Measurements from ENCODE around the gene TCF7L2.

The TCF7L2 gene

DNA sequence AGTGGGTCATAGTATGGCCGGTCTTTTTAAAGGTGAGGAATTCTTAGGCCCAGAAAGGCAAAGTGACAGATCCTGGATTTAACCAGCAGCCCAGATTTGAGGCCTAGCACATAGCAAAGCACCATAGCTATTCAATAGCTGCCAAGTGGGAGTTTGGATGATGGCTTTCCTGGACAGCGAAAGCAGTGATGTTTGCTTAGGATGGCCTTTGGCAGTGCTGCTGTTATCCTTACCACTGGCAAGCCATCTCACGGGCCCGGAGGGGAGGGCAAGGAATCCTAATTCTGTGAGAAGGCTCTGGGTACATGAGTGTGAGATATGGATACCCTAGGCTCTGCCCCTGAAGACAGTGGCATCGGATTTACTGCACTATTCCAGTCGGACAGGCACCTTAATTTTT lies 50.4 kb downstream of the TCF7L2 start:
- no peak for DNase-seq (ENCODE audit: low spot score)

DNA sequence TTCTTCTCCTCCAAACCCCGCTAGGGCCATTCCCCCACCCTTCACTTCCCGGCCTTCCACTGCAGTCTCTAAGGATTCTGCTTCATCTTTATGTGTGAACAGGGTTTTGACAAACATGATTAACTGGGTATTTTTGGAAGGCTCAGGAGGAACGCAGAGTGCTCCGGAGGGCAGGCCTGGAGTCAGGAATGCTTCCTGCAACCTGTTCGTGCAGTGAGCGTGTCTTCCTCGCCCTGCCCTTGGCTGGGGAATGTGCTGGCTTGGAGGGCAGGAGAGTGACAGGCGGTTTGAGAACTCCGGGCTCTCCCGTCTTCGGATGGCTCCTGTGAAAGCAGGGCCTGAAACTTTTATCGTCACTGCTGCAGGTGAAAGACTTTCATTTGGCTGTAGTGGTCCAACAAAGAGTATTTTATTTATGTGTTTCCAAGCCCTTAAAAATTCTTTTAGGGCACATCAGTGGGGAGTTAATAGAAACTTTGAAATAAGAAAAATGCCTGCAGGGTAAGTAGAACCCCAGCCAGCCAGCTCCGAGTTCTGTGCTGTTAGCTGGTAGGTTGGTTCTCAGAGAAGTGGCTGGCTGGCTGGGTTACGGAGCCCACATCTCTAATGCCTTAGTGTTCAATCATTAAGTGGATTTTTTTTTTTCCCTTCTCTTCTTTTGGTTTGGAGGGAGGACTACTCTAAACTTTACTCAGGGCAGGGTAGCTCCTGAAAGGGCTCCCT lies 51.0 kb downstream of the TCF7L2 start:
- no peak for DNase-seq (ENCODE audit: low spot score)

DNA sequence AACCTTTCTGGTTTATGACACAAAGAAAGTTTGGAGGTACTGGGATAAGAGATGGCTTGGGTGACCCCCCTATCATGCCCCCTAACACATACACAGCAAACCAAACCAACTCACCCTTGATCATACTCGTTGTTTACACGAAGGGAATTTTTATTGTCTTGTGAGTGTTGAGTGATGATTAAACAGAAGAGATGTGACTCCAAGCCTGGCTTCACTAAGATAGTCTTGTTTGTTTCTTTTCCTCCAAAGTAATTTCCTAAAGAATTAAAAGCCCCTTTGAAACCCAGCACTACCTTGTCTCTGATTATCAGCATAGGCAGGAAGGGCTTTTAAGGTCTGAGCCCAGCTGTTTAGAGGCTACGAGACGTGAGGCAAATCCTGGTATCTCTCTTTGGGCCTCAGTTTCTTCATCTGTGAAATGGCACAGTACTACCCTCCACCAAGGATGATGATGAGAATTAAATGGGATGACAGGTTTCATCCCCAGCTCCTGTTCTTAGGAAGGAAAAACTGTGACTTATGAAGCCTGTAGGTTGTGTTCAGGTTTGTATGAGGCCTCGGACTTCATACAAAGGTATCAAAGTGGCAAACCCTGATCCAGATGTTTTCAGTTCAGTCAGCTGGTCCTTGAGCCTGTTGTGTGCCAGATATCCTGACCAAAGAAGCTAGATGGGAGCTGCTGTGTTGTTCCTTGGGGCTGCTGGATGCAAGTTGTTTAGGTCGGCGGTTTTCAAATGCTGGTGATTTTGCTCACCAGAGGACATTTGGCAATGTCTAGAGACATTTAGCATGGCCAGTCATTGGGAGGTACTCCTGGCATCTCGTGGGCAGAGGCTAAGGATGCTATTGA lies 51.8 kb downstream of the TCF7L2 start:
- no peak for DNase-seq (ENCODE audit: low spot score)

DNA sequence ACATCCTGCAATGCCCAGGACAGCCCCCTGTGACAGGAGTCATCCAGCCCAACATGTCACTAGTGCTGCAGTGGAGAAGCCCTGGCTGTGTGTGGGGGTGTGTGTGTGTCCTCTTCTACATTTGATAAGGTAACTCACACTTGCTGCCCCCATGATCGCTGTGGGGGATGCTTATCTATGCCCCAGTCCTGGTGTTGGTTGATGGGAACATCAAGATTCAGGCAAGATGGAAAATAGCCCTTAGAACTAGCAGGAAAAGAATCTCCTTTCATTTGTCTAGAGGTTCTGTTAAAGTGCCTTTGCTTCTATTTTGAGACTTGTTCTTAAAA lies 52.4 kb downstream of the TCF7L2 start:
- no peak for DNase-seq (ENCODE audit: low spot score)

DNA sequence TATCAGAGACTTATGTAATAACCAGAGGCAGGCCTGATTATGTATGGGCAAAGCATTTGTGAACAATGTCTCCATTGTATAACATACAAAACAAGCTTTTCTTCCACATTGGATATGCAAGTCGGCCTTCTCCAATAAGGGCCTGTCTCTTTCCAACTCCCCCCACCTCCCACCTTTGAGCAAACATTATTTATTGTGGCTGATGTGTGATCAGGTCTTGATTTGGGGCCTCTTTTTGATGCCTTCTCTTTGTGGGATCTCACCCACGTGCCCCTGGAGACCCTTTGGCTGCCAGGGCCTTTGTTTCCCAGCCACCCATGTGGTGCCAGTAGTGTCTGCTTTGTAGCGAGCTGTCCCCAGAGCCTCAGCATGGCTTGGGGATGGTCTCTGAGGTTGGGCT lies 53.0 kb downstream of the TCF7L2 start:
- DNase-seq (ENCODE audit: low spot score): no peak

DNA sequence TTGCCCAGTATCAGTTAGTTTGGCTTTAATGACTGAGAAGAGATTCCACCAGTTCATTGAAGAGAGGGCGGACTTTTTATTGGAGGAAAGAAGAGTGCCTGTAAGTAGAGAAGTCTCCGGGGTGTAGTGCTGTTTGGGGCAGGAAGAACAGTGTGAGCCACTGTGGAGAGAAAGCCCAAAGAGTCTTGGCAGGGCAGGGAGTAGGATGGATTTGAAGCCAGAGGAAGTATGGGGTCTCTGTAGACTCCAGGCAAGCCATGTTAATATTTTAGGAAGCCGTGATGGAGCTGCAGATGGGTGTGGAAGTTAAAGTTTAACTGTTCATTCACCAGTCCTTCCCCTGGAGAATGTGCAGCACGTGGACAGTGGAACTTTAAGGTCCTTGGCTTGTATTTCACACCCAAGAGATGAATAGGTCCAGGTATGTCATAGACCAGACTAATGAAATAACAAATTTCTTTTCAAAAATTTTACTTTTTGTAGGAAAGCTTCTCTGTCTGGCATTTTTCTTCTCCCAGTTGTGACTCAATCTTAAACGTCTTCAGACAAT lies 54.1 kb downstream of the TCF7L2 start:
- DNase-seq (ENCODE audit: low spot score): no peak

DNA sequence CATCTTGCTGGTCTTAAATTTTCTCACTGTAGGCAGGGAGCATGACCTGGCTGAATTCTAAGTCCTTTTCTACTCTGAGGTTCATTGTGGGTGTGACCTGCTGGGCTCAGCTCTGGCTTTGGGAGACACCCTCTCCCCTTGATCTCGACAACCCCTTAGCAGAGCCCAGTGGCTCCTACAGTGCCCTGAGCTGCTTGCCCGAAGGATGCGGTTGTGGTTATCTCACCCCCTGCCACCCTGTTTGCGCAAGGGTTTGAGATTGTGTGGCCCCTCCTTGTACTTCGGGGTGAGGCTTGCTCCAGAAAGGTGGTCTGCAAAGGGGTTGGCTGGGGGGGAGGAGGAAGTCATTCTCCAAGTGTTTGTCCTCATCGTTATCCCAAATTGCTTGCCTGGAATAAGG lies 55.3 kb downstream of the TCF7L2 start:
- DNase-seq (ENCODE audit: low spot score): no peak

DNA sequence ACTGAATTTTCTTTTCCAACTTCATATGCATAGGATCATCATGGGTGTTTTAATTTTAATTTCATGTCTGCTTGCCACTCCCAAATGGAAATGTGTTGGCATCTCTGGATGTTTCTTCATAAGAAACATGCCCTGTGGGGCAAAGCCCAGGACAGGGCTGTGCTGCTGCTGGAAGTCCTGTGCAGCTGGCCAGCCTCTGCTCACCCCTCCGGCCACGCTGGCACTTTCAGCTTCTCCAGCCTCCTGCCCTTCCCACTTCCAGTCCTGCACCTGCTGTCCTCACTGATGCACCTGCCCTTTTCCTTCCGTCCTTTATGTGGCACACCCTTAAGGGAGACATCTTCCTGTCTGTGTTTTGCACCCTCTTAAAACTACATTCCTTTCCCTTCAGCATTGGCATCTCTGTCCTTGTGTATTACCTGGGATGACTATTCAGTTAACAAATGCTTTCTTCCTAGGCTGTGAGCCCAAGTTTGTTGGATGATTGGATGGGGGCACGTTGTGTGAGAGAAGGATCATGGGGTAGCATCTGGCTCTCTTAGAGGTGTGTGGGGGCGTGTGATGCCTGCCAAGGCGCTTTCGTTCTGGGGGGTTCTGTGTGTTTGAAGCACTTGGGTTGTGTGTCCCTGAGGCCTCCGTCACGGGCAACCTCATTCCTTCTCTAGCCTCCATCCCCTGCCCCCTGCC lies 56.8 kb downstream of the TCF7L2 start:
- DNase-seq (ENCODE audit: low spot score): no peak

DNA sequence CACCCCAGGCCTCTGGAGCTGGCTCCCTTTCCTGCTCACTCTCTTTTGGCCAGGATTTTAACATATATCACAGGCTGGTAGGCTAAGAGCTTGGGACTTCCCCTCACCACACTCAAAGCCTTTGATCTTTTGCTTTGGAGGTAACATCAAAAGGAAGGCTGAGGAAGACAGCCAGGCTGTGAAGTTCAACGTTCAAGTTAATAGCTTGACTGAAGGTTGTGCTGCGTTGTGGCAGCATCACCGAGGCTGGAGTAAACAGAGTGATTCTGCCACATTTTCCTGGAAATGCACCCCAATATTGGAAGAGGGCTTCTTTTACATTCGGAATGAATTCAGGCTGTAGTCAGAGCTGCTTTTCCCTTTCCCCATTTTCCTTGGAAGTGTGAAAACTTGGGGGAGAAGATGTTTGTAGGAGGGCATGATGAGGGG lies 57.3 kb downstream of the TCF7L2 start:
- no peak for DNase-seq (ENCODE audit: low spot score)

DNA sequence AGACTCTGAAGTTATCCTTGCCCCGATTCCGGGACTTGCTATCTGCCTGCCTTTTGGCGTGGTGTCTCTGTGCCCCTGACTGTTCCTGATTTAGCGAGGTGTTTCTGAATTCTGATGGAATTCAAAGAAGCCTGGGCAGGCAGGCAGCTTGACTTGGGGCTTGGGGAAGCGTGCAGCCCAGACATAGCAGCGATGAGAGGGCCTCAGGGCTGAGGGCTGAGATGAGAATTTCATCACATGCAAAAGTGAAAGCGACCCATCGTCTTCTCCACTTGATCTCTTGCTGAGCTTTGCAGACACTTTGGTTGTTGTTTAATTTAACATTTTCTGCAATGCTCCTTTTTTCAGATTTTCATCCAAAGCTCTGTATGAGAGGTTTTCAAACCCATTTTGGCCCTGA lies 57.8 kb downstream of the TCF7L2 start:
- DNase-seq (ENCODE audit: low spot score): no peak

DNA sequence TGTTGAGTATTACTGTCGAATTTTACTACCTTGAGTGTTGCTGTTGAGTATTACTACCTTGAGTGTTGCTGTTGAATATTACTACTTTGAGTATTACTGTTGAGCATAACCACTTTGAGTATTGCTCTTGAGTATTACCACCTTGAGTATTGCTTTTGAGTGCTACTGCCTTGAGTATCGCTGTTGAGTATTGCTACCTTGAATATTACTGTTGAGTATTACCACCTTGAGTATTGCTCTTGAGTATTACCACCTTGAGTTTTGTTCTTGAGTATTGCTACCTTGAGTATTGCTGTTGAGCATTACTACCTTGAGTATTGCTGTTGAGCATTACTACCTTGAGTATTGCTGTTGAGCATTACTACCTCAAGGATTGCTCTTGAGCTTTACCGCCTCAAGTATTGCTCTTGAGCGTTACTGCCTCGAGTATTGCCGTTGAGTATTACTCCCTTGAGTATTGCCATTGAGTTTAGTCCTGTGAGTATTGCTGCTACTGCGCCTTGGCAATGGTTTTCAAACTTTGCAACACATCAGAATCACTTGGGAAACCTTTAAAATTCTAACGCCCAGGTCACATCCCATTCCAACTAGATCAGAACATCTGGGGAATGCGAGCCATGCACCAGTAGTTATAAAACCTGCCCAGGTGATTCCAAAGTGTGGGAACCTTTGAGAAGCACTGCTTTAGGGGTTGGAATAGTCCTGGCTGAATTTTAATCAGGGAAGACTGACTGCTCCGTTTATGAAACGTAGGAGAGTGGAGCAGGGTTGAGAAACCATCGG lies 61.7 kb downstream of the TCF7L2 start:
- no peak for DNase-seq (ENCODE audit: low spot score)

DNA sequence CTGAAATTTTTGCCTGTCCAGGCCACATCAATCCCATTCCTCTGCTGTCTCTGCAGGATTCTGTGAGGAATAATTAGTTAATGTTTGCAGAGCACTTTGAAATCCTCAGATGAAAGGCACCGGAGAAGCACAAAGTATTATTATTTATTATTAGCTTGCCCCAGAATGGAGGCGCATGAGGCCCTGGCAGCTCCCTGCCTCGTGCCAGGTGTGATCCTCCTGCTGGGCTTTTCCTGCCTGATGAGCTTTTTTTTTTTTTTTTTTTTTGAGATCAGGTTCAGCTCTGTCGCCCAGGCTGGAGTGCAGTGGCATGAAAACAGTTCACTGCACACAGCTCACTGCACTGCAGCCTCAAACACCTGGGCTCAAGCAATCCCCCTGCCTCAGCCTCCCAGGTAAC lies 65.2 kb downstream of the TCF7L2 start:
- DNase-seq (ENCODE audit: low spot score): no peak

DNA sequence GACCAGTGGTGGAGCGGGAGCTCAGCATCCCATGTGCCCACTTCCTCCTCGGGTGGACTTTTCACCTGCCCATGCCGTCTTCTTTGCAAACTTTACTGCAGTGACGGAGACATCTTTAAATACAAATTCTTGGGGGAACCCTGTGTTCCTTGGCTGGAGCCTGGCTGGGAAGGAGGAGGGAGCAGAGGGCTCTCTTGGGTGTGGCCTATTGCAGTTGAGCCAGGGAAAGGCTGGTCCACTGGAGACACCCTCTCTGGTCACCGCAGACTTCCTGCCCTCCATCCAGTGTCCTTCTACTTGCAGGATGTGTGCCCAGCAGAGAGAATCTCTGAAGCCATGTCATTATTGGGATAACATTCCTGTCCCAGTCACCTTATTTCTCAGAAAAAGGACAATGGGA lies 67.3 kb downstream of the TCF7L2 start:
- DNase-seq (ENCODE audit: low spot score): no peak

DNA sequence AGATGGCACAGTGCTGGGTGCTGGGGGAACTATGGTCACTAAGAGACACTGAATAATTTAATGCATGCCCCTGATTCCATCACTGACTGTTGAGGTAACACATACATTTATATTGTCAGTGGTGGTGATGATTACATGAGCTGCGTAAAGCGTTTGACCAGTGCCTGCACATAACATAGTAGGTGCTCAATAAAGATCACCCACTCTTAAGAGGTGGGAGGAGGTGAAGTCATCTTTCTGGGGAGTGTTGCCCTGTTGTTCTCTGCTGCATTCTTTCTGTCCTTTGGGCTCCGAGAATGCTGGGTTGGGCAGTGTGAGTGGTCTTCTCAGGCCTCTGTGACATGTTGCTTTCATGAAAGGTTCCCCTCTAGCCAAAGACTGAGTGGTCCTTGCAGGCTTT lies 68.0 kb downstream of the TCF7L2 start:
- DNase-seq (ENCODE audit: low spot score): no peak

DNA sequence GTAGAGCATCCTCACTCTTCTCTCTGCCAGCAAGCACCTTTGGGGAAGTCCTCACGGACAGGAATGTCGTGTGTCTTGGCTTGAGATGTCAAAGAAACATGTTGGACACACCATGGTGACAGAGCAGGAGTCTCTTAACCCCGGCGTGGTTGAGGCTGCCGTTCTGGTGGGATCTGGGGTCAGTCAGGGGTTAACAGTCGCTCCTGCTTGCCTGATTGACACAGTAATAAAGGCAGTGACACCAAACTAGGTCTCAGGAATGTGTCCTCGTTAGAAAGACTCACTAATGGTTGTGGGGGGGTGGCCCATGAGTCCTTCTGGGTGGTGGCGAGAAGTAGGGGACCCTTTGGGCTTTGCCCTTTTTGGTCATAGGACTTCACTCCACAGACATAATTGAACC lies 69.0 kb downstream of the TCF7L2 start:
- DNase-seq (ENCODE audit: low spot score): no peak

DNA sequence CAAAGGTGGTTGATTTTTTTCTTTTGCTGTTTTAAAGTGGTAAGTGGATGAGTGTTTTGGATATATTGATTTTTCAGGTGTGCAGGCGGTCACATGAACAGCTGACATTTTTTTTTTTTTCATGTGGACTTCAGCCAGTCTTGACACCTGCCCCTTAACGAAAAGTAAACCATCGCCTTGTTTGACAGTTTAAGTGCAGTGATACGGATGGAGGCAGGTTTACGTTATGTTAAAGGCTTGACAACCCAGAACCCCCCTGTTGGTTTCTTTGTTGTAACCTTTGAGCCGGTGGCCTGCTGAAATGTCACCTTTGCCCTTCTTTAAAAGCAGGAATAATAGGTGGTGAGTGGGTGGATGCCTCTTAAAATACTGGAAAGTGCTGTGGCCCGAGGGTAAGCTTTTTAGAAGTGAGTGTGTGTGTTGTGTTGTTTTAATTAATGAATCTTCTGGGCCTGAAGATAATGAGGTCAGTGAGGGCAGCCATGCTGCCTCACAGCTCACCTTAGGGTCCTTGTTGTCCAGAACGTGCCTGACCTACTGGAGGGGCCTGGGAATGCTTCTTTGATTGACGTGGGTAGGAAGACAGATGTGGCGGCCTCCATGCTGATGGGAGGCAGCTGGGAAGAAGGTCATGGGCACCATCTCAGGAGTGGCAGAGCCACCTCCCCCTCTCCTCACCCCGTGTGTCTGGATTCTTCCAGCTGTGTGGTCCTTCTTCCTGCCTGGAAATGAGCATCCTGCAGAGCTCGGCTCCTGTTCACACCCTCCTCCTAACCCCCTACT lies 69.8 kb downstream of the TCF7L2 start:
- no peak for DNase-seq (ENCODE audit: low spot score)

DNA sequence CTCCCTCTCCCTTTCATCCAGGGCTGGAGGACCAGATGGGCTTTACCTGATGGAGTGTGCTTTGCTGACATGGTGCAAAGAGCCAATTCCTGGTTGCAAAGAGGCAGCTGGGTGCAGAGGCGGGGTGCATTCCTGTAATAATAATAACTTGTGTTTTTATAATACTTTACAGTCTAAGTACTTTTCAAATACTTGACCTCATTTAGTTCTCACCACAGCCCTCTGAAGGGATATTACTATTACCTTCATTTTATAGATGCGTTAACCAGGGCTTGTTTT lies 70.4 kb downstream of the TCF7L2 start:
- no peak for DNase-seq (ENCODE audit: low spot score)

DNA sequence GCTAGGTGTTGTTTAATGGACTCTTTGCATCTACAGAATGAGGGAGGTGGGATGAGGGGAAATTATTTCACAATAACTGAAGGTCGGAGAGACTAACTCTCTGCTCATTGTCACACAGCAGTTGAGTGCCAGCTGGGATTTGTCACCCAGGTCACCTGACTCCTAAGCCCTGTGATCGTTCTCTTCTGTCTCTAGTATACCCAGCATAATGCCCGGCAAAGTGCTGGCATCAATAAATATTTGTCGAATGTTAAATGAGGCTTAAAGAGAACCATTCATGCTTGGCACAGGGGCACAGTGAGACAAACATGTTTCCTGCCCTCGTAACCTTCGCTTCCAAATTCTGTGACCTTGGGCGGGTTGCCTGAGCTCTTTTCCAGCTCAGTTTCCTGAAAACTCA lies 70.8 kb downstream of the TCF7L2 start:
- DNase-seq (ENCODE audit: low spot score): no peak

DNA sequence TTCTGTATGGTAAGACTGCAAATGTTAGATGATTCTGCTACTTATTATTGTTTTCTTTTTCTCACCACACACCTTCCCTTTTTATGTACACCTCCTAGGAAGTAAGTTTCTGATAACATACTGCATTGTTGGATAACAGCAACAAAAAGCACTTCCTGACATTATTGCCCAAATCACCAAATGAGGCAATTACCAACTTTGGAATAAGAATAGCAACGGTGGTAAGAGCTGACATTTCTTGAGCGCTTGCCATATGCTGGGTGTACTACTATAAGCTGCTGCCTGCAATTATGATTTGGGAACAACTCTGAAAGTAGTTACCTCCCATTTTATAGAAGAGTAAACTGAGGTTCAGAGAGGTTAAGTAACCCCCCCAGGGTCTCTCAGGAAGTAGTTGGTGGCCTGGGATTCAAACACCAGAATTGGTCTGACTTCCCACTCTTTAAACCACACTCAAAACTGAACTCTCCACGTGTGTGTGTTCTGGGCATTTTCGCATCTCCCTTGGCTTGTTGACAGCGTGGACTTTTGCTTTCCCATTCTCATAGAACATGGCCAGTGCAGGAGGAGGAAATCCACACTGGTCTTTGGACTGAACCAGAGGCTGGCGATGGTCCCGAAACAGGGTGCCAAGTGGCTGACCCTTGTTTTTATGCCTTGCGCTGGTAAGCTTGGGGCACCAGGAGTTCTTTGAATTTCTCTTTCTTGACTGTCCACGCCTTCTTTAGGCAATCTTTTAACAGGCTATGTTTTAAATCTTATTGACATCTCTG lies 71.4 kb downstream of the TCF7L2 start:
- no peak for DNase-seq (ENCODE audit: low spot score)

DNA sequence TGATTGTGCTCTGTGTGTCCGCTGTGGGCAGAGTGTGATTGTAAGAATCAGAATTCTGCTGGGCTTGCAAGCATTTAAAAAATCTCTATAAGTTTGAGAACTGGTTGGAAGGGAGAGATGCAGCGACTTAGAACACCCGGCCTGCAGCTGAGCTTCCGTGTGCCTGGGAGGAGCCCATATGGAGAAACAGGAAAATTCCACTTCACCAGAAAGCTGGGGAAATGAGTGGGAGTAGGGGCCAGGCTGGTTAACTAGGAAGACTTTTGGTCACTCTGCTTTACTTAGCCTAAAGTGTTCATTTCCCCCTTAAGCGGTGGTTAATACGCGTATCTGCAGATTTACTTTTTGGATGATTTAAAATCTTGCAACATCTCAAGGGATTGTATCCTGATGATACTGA lies 72.2 kb downstream of the TCF7L2 start:
- DNase-seq (ENCODE audit: low spot score): no peak

DNA sequence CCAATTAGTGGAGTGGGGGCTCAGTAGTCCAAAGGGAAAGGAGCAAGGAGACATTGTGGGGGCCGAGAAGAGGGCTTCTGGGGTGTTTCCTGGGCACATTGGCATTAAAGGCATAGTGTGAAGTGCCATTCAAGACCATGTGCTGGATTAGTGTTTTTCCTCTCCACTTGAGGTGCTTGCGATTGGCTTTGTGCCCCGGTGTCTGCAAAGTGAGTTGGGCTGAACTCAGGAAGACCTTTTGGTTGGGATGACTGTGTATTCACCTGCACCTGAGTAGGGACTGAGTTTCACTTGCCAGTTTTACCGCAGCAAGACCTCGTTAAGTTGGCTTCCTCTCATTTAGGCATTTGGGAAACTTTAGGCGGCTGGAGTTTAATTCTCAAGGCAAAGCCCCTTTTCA lies 73.0 kb downstream of the TCF7L2 start:
- no peak for DNase-seq (ENCODE audit: low spot score)
